ENCODE measurements around the gene LDLRAP1.

- peak; percentile 62 for TF ChIP-seq POLR2AphosphoS5 (IDR thresholded peaks at IDR 0.05)
- TF ChIP-seq CTCF (IDR thresholded peaks at IDR 0.05) = no peak
Observed at GRCh38 chr1:25566176-25566729, 22.8 kb downstream of the LDLRAP1 start.

All from prostate gland (tissue), 2 donors.